ENCODE data around the gene CHRDL2. TPM values are rescaled to one million over a fixed set of nuclear protein-coding genes. Genes with fewer than 3 reads are reported as not detected.

The CHRDL2 gene
- total and polyA plus RNA-seq, 2 donors (not counting 3 experiments of a cell fraction or from before 2014, with no cell fraction given), result not detected

DNA sequence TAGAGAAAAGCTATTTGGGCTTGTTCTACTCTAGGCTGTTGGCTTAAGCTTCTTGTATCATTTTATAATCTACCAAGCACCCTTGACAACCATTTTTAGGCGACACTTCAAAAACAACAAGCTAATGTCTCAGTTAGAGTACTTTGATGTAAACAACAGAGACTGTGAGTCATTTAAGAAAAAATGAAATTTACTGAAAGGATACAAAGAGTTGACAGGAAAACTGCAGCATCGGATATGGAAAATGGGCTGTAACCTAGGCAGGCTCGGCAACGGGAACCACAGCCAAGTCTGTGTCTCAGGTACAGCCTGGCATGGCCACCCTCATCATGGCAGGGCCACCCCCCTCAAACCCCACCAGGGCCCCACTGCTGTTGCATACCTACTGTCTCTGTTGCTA is 13.1 kb upstream of the CHRDL2 start:
- peaks cover 6% of the 10 kb centered on the region for H3K4me1 ChIP-seq (ENCODE audit: control insufficient read depth, extremely low read depth, insufficient read depth, low read length)
- no peak overlapping the region for H3K4me3 ChIP-seq (replicated peaks in 1 of 3; ENCODE audit: insufficient read depth in 1 of 3, low read depth in 1 of 3, low read length in 3 of 3)
- H3K79me2 ChIP-seq (ENCODE audit: control insufficient read depth, insufficient read depth, low read length), result peaks cover 2% of the 10 kb centered on the region
- peaks cover under 1 to 2% of the 10 kb centered on the region in 2 experiments for H3K27me3 ChIP-seq (ENCODE audit: control insufficient read depth in 2 of 2, insufficient read depth in 2 of 2, low read length in 2 of 2)
- H3K9ac ChIP-seq (replicated peaks; ENCODE audit: extremely low read depth, insufficient read depth, low read length), result no peak overlapping the region
- intact Hi-C loops (cut with micrococcal nuclease) (no loop called here), dilution Hi-C loops (cut with MboI; ENCODE audit: extremely low pct_ligation_motif_present, low sequenced_read_pairs) (no loop called here)
- TF ChIP-seq EZH2 (IDR thresholded peaks at IDR 0.05; ENCODE audit: borderline replicate concordance, low read depth, low read length, severe bottlenecking) (no peak), POLR2A (IDR thresholded peaks at IDR 0.05; ENCODE audit: low read depth, low read length) (no peak), POLR2AphosphoS5 (IDR thresholded peaks at IDR 0.05; ENCODE audit: insufficient read depth, low read depth, low read length) (no peak), JUN (IDR thresholded peaks at IDR 0.05; ENCODE audit: borderline replicate concordance, insufficient read depth, insufficient read length, low read depth) (no peak), FOS (IDR thresholded peaks at IDR 0.05; ENCODE audit: borderline replicate concordance, insufficient read depth, low read length) (peak; percentile 26)
- TF ChIP-seq, protein P1, sequence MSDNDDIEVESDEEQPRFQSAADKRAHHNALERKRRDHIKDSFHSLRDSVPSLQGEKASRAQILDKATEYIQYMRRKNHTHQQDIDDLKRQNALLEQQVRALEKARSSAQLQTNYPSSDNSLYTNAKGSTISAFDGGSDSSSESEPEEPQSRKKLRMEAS (IDR thresholded peaks at IDR 0.05; ENCODE audit: insufficient read depth, insufficient read length), result no peak
- H3K27ac ChIP-seq (ENCODE audit: insufficient read depth, low read depth, low read length), result no peak overlapping the region
- POLR2A ChIA-PET, result no interaction called here
- H2AFZ ChIP-seq (ENCODE audit: low read depth, low read length), result no peak overlapping the region
- H3K9me3 ChIP-seq (replicated peaks; ENCODE audit: control insufficient read depth, insufficient read depth, low read length), result no peaks in the 10 kb centered on the region
- BruUV-seq (replicated peaks), result no TSS peak
- H3K4me2 ChIP-seq (ENCODE audit: insufficient read depth, low read length), result no peak overlapping the region
- H3K36me3 ChIP-seq (ENCODE audit: control insufficient read depth in 2 of 2, extremely low read depth in 1 of 2, insufficient read depth in 2 of 2, low read length in 2 of 2), result no peaks in the 10 kb centered on the region
- CTCF ChIA-PET, result interaction anchor here (1.1 to 3.3 kb wide), 7 partner anchors 11 to 291 kb away, joined by 3 to 13 read pairs (median 5); no protein-coding TSS in a partner anchor
- no peaks in the 10 kb centered on the region for H4K20me1 ChIP-seq (replicated peaks; ENCODE audit: control insufficient read depth, extremely low read depth, insufficient read depth, low read length)
- DNase-seq (ENCODE audit: low read depth, low spot score), result peak; percentile 48
- H3K9me1 ChIP-seq (replicated peaks; ENCODE audit: control insufficient read depth, extremely low read depth, insufficient read depth, low read length), result no peaks in the 10 kb centered on the region
- peak; percentile 24 for FAIRE-seq

DNA sequence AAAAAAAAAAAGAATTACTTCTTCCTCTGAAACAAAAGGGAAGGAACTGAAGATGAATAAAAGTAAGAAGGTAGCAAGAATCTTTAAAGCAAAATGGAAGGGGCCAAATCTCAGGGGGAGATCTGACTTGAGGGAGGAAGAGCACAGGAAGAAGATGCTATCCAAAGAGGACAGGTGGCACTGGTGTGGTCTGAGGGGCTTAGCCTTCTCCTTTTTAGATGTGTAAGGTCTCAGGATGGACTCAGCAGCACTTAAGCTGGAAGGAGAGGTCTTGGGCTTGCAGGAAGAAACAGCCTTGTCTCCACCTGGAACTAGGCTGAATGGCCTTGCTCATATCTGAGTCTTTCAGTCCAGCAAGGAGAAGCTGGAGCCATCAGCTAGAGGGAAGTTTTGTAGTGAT is 12.4 kb upstream of the CHRDL2 start:
- ChIA-PET POLR2A (no interaction called here), CTCF (interaction anchor here (1.5 to 3.3 kb wide), 4 partner anchors 11 to 43 kb away, joined by 4 to 13 read pairs (median 7); no protein-coding TSS in a partner anchor)
- no peak for TF ChIP-seq MYC (IDR thresholded peaks at IDR 0.05; ENCODE audit: low read depth, low read length)
- no peak for TF ChIP-seq POLR2AphosphoS5 (IDR thresholded peaks at IDR 0.05; ENCODE audit: insufficient read depth, low read depth, low read length)
- no peak for TF ChIP-seq FOS (IDR thresholded peaks at IDR 0.05; ENCODE audit: borderline replicate concordance, insufficient read depth, low read length)
- TF ChIP-seq, protein P2, sequence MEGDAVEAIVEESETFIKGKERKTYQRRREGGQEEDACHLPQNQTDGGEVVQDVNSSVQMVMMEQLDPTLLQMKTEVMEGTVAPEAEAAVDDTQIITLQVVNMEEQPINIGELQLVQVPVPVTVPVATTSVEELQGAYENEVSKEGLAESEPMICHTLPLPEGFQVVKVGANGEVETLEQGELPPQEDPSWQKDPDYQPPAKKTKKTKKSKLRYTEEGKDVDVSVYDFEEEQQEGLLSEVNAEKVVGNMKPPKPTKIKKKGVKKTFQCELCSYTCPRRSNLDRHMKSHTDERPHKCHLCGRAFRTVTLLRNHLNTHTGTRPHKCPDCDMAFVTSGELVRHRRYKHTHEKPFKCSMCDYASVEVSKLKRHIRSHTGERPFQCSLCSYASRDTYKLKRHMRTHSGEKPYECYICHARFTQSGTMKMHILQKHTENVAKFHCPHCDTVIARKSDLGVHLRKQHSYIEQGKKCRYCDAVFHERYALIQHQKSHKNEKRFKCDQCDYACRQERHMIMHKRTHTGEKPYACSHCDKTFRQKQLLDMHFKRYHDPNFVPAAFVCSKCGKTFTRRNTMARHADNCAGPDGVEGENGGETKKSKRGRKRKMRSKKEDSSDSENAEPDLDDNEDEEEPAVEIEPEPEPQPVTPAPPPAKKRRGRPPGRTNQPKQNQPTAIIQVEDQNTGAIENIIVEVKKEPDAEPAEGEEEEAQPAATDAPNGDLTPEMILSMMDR (IDR thresholded peaks at IDR 0.05; ENCODE audit: extremely low read depth in 1 of 2, insufficient read depth in 1 of 2, low read depth in 1 of 2, low read length in 2 of 2), result no peak
- TF ChIP-seq EZH2 (IDR thresholded peaks at IDR 0.05; ENCODE audit: borderline replicate concordance, low read depth, low read length, severe bottlenecking), result no peak
- TF ChIP-seq GATA2 (IDR thresholded peaks at IDR 0.05; ENCODE audit: insufficient read depth, insufficient read length, low read depth, low read length), result no peak
- no peak for TF ChIP-seq JUN (IDR thresholded peaks at IDR 0.05; ENCODE audit: borderline replicate concordance, insufficient read depth, insufficient read length, low read depth)
- TF ChIP-seq POLR2A (IDR thresholded peaks at IDR 0.05; ENCODE audit: low read depth, low read length), result no peak
- TF ChIP-seq, protein P1 (IDR thresholded peaks at IDR 0.05; ENCODE audit: insufficient read depth, insufficient read length), result no peak
- Histone ChIP-seq H4K20me1 (replicated peaks; ENCODE audit: control insufficient read depth, extremely low read depth, insufficient read depth, low read length) (no peaks in the 10 kb centered on the region), H2AFZ (ENCODE audit: low read depth, low read length) (no peak overlapping the region), H3K9ac (replicated peaks; ENCODE audit: extremely low read depth, insufficient read depth, low read length) (no peak overlapping the region), H3K27ac (ENCODE audit: insufficient read depth, low read depth, low read length) (no peak overlapping the region), H3K27me3 (ENCODE audit: control insufficient read depth in 2 of 2, insufficient read depth in 2 of 2, low read length in 2 of 2) (peaks cover 3 to 6% of the 10 kb centered on the region in 2 experiments), H3K9me1 (replicated peaks; ENCODE audit: control insufficient read depth, extremely low read depth, insufficient read depth, low read length) (no peaks in the 10 kb centered on the region), H3K4me2 (ENCODE audit: insufficient read depth, low read length) (no peak overlapping the region), H3K79me2 (ENCODE audit: control insufficient read depth, insufficient read depth, low read length) (no peaks in the 10 kb centered on the region), H3K4me1 (ENCODE audit: control insufficient read depth, extremely low read depth, insufficient read depth, low read length) (peaks cover 6% of the 10 kb centered on the region), H3K4me3 (replicated peaks in 1 of 3; ENCODE audit: insufficient read depth in 1 of 3, low read depth in 1 of 3, low read length in 3 of 3) (no peak overlapping the region), H3K36me3 (ENCODE audit: control insufficient read depth in 2 of 2, extremely low read depth in 1 of 2, insufficient read depth in 2 of 2, low read length in 2 of 2) (no peaks in the 10 kb centered on the region), H3K9me3 (replicated peaks; ENCODE audit: control insufficient read depth, insufficient read depth, low read length) (no peaks in the 10 kb centered on the region)
- BruUV-seq (replicated peaks), result no TSS peak
- FAIRE-seq (no peak), DNase-seq (ENCODE audit: low read depth, low spot score) (no peak)
- dilution Hi-C loops (cut with MboI; ENCODE audit: extremely low pct_ligation_motif_present, low sequenced_read_pairs), result no loop called here
- intact Hi-C loops (cut with micrococcal nuclease), result no loop called here
